GM12878 (cell line): ENCODE data around the gene MAP2K2. TPM values are rescaled to one million over a fixed set of nuclear protein-coding genes. Genes with fewer than 3 reads are reported as not detected.

Source experiments
- ATAC-seq: fragments of 200-7000 bp; cut with Tn5 transposase; 3 replicates; pipeline ENCODE4 v1.9.1; 2020; ENCODE audit warnings: mild to moderate bottlenecking, moderate library complexity
- BruUV-seq: library from RNA; stranded (reverse); fragments of 400-500 nt; replicated peaks from 2 replicates; lab custom pipeline; 2021; lab: Mats Ljungman, UMichigan
- CTCF ChIA-PET: fragments of 300-600 bp; sonication (Branson Sonifier 250); formaldehyde crosslinking; extraction: SDS; loops from one replicate; lab custom pipeline; 2021; ENCODE audit warnings: inconsistent platforms; lab: Yijun Ruan, JAX
- POLR2A ChIA-PET: fragments of 350-600 bp; formaldehyde crosslinking; extraction: SDS; loops from one replicate; lab custom pipeline; 2021; ENCODE audit warnings: inconsistent platforms; lab: Charles Lee
- RAD21 ChIA-PET: fragments of 300-600 bp; sonication (Branson Sonifier 250); formaldehyde crosslinking; loops from one replicate; lab custom pipeline; 2023; ENCODE audit warnings: antibody characterized with exemption; ENCODE audit not compliant: unreplicated experiment; lab: Charles Lee
- SMC1A ChIA-PET: fragments of 300-600 bp; sonication (Branson Sonifier 250); formaldehyde crosslinking; loops from one replicate; lab custom pipeline; 2023; ENCODE audit not compliant: unreplicated experiment, uncharacterized antibody; lab: Charles Lee
- DNase-seq: peaks from one replicate; pipeline ENCODE4 v3.0.0-alpha.2; 2011; ENCODE audit warnings: low read depth, low spot score
- FAIRE-seq: peaks from 3 replicates; lab custom pipeline; 2011; peaks lifted over from hg19 to GRCh38; lab: Jason Lieb, UNC
- H2AFZ ChIP-seq: 2 replicates; pipeline ENCODE4 v1.6.0; 2011; ENCODE audit warnings: low read depth, low read length, control low read depth; ENCODE audit not compliant: control insufficient read depth
- H3K27ac ChIP-seq: 2 replicates; pipeline ENCODE4 v1.5.1; 2011; ENCODE audit warnings: control low read depth; ENCODE audit not compliant: control insufficient read depth, insufficient read depth
- H3K27me3 ChIP-seq, 2 experiments: replicated peaks in 1 of 2; 2 replicates each; pipeline versions ENCODE4 v1.6.0 to v1.6.1; 2011; ENCODE audit warnings: low read length in 1 of 2; ENCODE audit not compliant: control insufficient read depth in 2 of 2, insufficient read depth in 2 of 2
- H3K36me3 ChIP-seq, 2 experiments: 2 replicates each; pipeline ENCODE4 v1.5.1; 2011; ENCODE audit warnings: low read length in 1 of 2; ENCODE audit not compliant: control insufficient read depth in 2 of 2, insufficient read depth in 2 of 2
- H3K4me1 ChIP-seq: 2 replicates; pipeline ENCODE4 v1.6.1; 2011; ENCODE audit warnings: mild to moderate bottlenecking, low read length, moderate library complexity, mixed read lengths; ENCODE audit not compliant: control insufficient read depth, insufficient read depth
- H3K4me2 ChIP-seq: 2 replicates; pipeline ENCODE4 v1.6.0; 2011; ENCODE audit warnings: control low read depth; ENCODE audit not compliant: control insufficient read depth, insufficient read depth
- H3K4me3 ChIP-seq: fragments of 200-600 bp; sonication (generic); 2 replicates; pipeline ENCODE4 v1.5.1; 2016
- H3K79me2 ChIP-seq: 2 replicates; pipeline ENCODE4 v1.6.0; 2011; ENCODE audit warnings: low read length; ENCODE audit not compliant: control insufficient read depth, insufficient read depth
- H3K9ac ChIP-seq: 2 replicates; pipeline ENCODE4 v1.8.0; 2011; ENCODE audit warnings: low read length, control low read depth, mixed read lengths; ENCODE audit not compliant: control insufficient read depth, insufficient read depth
- H3K9me3 ChIP-seq: replicated peaks from 3 replicates; pipeline ENCODE4 v1.5.1; 2011; ENCODE audit warnings: mild to moderate bottlenecking, low read length; ENCODE audit not compliant: control insufficient read depth, insufficient read depth
- H4K20me1 ChIP-seq: 2 replicates; pipeline ENCODE4 v1.6.0; 2011; ENCODE audit not compliant: control insufficient read depth, insufficient read depth
- E2F4 ChIP-seq: IDR thresholded peaks from 2 replicates; pipeline ENCODE4 v1.6.1; 2012; ENCODE audit warnings: low read depth, low read length, improper control_type of control experiment
- EGR1 ChIP-seq, 2 experiments: IDR thresholded peaks; 1 replicate in 1 of 2; 2 replicates in 1 of 2; pipeline ENCODE4 v1.6.1; 2011 to 2012; ENCODE audit warnings: low read depth in 2 of 2, low read length in 2 of 2, borderline replicate concordance in 1 of 2, mild to moderate bottlenecking in 1 of 2, moderate library complexity in 1 of 2
- HCFC1 ChIP-seq: fragments of 150-350 bp; IDR thresholded peaks from 2 replicates; pipeline ENCODE4 v1.6.1; 2014; ENCODE audit warnings: low read length
- JUND ChIP-seq: IDR thresholded peaks from 2 replicates; pipeline ENCODE4 v1.6.1; 2012; ENCODE audit warnings: low read depth, mild to moderate bottlenecking, low read length, improper control_type of control experiment, moderate library complexity
- PAX8 ChIP-seq: fragments of 450-650 bp; IDR thresholded peaks from 2 replicates; pipeline ENCODE4 v1.6.1; 2017; ENCODE audit warnings: mild to moderate bottlenecking, moderate library complexity
- SRF ChIP-seq, 2 experiments: IDR thresholded peaks; 2 replicates each; pipeline ENCODE4 v1.6.1; 2011; ENCODE audit warnings: low read depth in 2 of 2, low read length in 2 of 2, mild to moderate bottlenecking in 1 of 2, moderate library complexity in 1 of 2
- STAT3 ChIP-seq: IDR thresholded peaks from 2 replicates; pipeline ENCODE4 v1.6.1; 2011; ENCODE audit warnings: low read depth, low read length, improper control_type of control experiment
- ZBTB40 ChIP-seq: fragments of 450-650 bp; IDR thresholded peaks from 2 replicates; pipeline ENCODE4 v1.6.1; 2016; ENCODE audit warnings: mild to moderate bottlenecking, moderate library complexity, borderline replicate concordance
- WGBS: methylation state at CpG from one replicate; pipeline ENCODE4 v1.1.6; 2016; ENCODE audit warnings: low lambda C conversion rate; ENCODE audit not compliant: insufficient replicate concordance, insufficient coverage; ENCODE audit errors: missing lambda C conversion rate; 5-methylcytosine and 5-hydroxymethylcytosine counted together
- in situ Hi-C: fragments of 300-500 bp; cut with MboI; formaldehyde crosslinking; loops from 9 replicates; pipeline ENCODE4 v1.14.3; 2018; ENCODE audit warnings: mixed read lengths
- intact Hi-C: fragments of 100-400 bp; cut with micrococcal nuclease; formaldehyde crosslinking; loops from one replicate; pipeline ENCODE4 v1.14.2; 2022; ENCODE audit not compliant: unreplicated experiment
- polyA plus RNA-seq, 11 experiments: library from polyadenylated mRNA; depleted of rRNA in 4 of 11; unstranded in 6 of 11; stranded (reverse) in 5 of 11; fragments of >200 nt; fragmentation: Nextera tagmentation in 4 of 11; fragmentation: Illumina TruSeq in 1 of 11; extraction: Ambion mirVana in 4 of 11; extraction: Trizol in 1 of 11; gene quantifications; 1 replicate in 1 of 11; 2 replicates in 10 of 11; pipeline versions ENCODE4 v1.2.1 to v1.2.3, GENCODE V29; 2011 to 2016; ENCODE audit warnings: inconsistent platforms in 2 of 11, missing spikeins in 2 of 11, low read depth in 1 of 11
- total RNA-seq, 4 experiments: library from RNA; depleted of rRNA in 3 of 4; stranded (reverse); fragments of >200 nt in 3 of 4; fragmentation: Illumina TruSeq in 1 of 4; extraction: Trizol in 1 of 4; gene quantifications; 2 replicates each; pipeline versions ENCODE4 v1.2.1 to v1.2.3, GENCODE V29; 2013 to 2021
- TF ChIP-seq, protein P1 (sequence below): fragments of 150-350 bp; IDR thresholded peaks from 2 replicates; pipeline ENCODE4 v1.6.1; 2016; ENCODE audit warnings: low read depth, low read length
- TF ChIP-seq, protein P2 (sequence below): fragments of 450-650 bp; IDR thresholded peaks from 2 replicates; pipeline ENCODE4 v1.6.1; 2018; ENCODE audit warnings: borderline replicate concordance, mild to moderate bottlenecking; ENCODE audit not compliant: partially characterized antibody

The MAP2K2 gene
- total and polyA plus RNA-seq, 10 of the 15 experiments (the other 5 are each of a cell fraction or from before 2014, with no cell fraction given) = 1.00 to 210 (median 53.5) TPM

DNA sequence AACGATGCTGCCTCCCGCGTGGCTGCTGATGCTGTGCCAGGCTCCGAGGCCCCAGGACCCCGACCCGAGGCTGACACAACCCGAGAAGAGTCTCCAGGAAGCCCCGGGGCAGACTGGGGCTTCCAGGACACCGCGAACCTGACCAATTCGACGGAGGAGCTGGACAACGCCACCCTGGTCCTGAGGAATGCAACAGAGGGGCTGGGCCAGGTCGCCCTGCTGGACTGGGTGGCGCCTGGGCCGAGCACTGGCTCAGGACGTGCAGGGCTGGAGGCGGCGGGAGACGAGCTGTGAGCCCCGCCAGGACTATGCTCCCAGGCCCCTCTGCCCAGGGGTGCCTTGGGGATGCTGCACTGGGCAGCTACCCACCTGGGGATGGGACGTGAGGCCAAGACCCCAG is 47.8 kb upstream of the MAP2K2 start:
- no peak for ATAC-seq
- in situ Hi-C loops (no loop called here), intact Hi-C loops (no loop called here)
- POLR2A ChIA-PET = no interaction called here
- Histone ChIP-seq H4K20me1 (no peaks in the 10 kb centered on the region), H3K79me2 (no peaks in the 10 kb centered on the region), H3K36me3 (peaks cover 0 to 4% of the 10 kb centered on the region in 2 experiments; a peak in 2 of 4 replicates), H3K4me3 (no peak overlapping the region), H2AFZ (no peak overlapping the region), H3K9me3 (no peaks in the 10 kb centered on the region), H3K4me2 (no peak overlapping the region), H3K9ac (no peak overlapping the region), H3K27ac (no peak overlapping the region), H3K27me3 (no peaks in the 10 kb centered on the region), H3K4me1 (no peaks in the 10 kb centered on the region)
- DNase-seq = no peak
- RAD21 ChIA-PET = no interaction called here
- BruUV-seq = no TSS peak
- 30% methylated on average over 22 of the region's 22 CpGs for WGBS
- SMC1A ChIA-PET = no interaction called here
- FAIRE-seq = no peak
- CTCF ChIA-PET = interaction anchor here (1.4 kb wide), 1 partner anchor 184 kb away, joined by 3 read pairs; no protein-coding TSS in a partner anchor
- TF ChIP-seq E2F4 = no peak
- no peak for TF ChIP-seq ZBTB40
- no peak for TF ChIP-seq EGR1 (IDR thresholded peaks at IDR 0.05; ENCODE audit: borderline replicate concordance in 1 of 2, low read depth in 2 of 2, low read length in 2 of 2)
- no peak for TF ChIP-seq SRF (IDR thresholded peaks at IDR 0.05; ENCODE audit: low read depth in 2 of 2, low read length in 2 of 2)
- no peak for TF ChIP-seq PAX8
- no peak for TF ChIP-seq HCFC1
- TF ChIP-seq STAT3 = no peak
- TF ChIP-seq, protein P1, sequence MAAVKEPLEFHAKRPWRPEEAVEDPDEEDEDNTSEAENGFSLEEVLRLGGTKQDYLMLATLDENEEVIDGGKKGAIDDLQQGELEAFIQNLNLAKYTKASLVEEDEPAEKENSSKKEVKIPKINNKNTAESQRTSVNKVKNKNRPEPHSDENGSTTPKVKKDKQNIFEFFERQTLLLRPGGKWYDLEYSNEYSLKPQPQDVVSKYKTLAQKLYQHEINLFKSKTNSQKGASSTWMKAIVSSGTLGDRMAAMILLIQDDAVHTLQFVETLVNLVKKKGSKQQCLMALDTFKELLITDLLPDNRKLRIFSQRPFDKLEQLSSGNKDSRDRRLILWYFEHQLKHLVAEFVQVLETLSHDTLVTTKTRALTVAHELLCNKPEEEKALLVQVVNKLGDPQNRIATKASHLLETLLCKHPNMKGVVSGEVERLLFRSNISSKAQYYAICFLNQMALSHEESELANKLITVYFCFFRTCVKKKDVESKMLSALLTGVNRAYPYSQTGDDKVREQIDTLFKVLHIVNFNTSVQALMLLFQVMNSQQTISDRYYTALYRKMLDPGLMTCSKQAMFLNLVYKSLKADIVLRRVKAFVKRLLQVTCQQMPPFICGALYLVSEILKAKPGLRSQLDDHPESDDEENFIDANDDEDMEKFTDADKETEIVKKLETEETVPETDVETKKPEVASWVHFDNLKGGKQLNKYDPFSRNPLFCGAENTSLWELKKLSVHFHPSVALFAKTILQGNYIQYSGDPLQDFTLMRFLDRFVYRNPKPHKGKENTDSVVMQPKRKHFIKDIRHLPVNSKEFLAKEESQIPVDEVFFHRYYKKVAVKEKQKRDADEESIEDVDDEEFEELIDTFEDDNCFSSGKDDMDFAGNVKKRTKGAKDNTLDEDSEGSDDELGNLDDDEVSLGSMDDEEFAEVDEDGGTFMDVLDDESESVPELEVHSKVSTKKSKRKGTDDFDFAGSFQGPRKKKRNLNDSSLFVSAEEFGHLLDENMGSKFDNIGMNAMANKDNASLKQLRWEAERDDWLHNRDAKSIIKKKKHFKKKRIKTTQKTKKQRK = no peak
- no peak for TF ChIP-seq JUND
- TF ChIP-seq, protein P2, sequence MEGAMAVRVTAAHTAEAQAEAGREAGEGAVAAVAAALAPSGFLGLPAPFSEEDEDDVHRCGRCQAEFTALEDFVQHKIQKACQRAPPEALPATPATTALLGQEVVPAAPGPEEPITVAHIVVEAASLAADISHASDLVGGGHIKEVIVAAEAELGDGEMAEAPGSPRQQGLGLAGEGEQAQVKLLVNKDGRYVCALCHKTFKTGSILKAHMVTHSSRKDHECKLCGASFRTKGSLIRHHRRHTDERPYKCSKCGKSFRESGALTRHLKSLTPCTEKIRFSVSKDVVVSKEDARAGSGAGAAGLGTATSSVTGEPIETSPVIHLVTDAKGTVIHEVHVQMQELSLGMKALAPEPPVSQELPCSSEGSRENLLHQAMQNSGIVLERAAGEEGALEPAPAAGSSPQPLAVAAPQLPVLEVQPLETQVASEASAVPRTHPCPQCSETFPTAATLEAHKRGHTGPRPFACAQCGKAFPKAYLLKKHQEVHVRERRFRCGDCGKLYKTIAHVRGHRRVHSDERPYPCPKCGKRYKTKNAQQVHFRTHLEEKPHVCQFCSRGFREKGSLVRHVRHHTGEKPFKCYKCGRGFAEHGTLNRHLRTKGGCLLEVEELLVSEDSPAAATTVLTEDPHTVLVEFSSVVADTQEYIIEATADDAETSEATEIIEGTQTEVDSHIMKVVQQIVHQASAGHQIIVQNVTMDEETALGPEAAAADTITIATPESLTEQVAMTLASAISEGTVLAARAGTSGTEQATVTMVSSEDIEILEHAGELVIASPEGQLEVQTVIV = no peak
